Stimulated activated CD4-positive, alpha-beta T cell treated with anti-CD3 and anti-CD28 coated beads, TNF-alpha, amount 100 ng/mL, for 24 hours (primary cell): ENCODE data around the gene RER1.

Experiments
- DNase-seq, 3 experiments: peaks; one replicate each; pipeline ENCODE4 v3.0.0-alpha.2; 2020; ENCODE audit warnings: low read depth in 3 of 3

RER1 gene

DNA sequence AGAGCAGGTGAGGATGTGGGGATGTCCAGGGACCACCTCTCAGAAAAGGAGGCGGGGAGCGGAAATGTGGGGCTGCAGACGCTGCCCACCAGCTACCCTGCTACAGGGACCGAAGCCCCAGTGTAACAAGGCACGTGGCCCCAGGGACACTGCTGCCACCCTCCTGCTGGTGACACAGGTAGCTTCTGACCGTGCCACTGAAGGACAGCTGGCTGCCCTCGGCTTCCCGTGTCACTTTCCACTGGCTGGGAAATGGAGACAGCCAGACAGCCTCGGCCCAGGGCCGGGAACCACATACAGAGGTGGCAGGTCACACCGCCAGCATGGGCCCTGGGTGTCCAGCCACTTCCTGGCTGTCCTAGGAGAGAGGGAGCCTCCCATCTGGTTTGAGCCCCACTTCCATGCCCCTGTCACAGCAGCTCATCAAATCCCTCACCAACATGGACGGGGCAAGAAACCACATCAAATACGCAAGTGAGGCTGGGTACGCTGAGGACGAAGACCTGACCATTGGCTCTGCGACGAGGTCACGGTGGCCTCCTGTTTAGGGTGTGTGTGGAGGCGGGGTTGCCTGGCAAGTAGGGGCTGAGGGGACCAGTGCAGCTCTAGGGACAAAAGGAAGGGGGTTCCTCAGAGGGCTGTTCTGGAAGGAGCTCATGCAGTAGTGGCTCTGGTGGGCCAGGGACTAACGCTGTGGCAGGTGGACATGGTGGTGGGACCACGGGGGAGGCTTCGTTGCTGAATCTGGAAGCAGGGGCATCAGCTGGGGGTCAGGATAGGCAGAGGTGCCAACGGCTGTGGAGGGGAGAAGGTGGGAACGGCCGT is 15.7 kb downstream of the RER1 start:
- DNase-seq, result no peak

DNA sequence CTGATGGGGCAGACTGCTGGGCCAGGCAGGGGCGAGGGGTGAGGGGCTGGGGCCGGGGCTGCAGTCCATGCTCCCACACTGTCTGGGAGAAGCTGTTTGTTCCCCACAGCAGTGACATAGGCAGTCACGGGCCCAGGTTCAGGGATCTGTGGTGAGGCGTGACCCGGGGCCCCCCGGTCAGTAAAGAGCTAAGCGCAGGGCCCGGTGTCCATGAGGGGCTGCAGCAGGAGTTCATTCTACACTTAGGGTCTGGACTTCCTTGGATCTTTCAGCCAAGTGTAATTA is 16.3 kb downstream of the RER1 start:
- DNase-seq, result no peak

DNA sequence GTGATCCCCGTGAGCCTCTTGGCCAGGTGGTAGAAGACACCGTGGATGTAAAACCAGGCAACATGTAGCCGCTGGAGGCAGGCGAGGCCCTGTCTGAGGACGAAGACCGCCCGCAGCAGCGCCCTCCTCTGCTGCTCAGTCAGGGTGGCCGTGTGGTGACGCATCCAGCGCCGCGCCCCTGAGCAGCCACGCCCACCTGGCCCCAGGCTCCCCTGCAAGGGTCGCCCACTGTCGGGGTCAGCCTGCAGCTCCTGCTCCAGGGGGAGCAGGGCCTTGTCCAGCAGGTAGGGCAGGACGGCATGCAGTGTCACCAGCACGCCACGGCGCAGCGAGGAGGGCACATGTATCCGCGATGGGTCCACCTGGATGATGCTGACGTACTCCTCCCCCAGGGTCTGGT is 16.8 kb downstream of the RER1 start:
- DNase-seq, result no peak

DNA sequence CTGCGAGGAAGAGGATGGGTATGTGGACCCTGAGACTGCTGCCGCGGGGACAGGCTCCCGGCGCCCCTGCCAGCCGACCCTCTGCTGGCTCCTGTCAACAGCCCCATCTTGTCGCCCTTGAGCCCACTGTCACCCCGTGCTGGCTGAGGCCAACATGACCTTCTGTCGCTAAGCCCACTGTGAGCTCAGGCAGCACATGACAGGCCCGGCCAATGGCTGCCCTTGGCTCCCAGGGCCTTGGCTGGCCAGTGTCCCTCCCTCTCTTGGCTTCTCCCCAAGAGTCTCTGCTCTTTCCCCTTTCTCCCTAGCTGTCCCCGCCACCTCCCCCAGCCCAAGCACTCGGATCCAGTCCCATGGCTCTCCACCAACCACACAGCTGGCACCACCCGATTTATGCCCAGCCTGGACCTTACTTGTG is 17.2 kb downstream of the RER1 start:
- no peak for DNase-seq

DNA sequence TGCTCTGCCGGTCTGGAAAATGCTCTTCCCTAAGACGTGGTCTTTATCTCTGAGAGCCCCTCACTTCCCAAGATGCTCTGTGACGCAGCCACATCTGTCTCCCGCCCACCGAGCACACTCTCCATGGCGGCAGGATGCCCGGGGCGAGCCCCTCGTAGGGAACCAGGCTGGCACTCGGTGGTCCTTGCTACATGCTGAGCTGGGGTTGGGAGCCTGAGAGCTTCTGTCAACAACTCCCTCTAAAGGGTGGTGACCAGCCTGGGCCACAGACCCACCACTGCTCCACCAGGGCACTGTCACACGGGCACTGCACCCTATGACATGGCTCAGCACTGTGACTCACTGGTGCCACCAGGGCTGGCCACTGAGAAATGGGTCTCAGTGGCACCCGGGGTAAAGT is 18.1 kb downstream of the RER1 start:
- DNase-seq, result no peak

DNA sequence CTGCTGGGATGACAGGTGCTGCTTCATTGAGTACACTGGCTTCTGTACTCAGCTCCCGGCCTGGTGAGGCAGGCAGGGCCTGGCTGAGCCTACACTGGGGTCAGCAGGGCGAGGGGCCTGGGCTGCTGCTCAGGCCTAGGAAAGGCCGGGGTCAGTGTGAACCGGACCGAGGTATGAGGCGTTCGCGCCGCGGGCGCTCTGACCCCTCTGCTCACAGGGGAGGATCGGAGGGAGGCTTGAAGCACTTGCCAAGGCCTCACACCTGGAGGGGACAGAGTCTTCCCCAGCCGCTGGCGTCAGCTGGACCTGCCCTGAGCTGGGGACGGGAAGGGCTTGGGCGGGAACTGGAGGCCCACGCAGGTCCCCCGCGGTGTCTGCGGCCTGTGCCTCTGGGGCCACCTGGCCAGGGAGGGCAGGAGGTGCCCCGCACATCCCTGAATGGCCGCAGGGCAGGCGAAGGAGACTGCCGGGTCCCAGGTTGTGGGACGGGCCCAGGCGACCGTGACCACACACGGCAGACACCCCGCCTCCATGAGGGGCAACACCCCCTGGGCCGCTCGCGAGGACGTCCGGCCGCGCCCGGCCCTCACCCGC is 20.3 kb downstream of the RER1 start:
- peak in 1 of 3 experiments; percentile 34 for DNase-seq

DNA sequence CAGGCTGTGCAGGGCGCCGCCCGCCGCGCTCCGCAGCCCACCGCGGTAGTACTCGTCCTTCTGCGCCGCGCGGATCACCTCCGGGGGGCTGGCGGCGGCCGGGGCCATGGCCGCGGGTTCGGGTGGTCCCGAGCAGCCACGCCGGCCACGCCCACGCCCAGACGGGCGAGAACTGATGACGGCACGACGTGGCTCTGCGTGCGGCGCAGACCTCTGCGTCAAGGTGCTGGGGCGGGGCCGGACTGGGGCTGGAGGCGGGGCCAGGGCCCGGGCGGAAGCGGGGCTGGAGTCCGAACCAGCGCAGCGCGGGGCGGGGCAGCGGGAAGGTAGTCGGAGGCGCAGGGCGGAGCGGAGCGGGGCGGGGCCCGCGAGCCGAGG is 20.7 kb downstream of the RER1 start, which contains the start of gene PEX10:
TSS of gene PEX10 (minus strand) at position 170 of the 378 bp plus-strand sequence. CDS start at position 108, 62 bp downstream.
- DNase-seq, result peak; percentile 98 to 99 (median 99)

DNA sequence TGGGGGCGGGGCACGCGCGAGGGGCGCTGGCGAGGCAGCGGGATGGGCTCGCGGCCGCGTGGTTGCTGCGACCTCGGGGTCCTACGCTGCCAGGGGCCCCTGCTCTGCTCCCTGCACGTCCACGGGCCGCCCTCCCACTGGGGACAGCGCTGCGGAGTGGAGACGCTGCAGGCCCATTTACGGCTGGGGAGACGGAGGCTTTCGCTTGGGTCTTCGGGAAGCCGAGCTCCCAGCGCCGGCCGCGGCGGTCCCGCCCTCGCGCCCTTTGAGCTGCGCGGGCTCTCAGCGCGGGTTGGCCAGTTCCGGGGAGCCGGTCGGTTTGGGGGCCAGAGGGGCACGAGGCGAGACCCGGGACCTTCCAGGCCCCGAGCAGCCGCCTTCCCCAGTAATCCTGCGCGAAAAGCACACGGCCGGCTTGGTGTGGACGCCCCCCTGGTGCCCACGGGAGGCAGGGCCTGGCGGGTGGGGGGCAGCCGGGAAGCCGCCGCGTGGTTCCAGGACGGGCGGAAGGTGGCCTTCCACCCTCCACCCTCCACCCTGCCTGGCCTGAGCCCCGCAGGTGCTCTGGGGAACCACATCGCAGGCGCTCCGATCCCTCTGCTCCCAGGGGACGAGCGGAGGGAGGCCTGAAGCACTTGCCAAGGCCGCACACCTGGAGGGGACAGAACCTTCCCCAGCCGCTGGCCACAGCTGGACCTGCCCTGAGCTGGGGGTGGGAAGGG is 21.3 kb downstream of the RER1 start:
- DNase-seq, result peak in 1 of 3 experiments; percentile 29

DNA sequence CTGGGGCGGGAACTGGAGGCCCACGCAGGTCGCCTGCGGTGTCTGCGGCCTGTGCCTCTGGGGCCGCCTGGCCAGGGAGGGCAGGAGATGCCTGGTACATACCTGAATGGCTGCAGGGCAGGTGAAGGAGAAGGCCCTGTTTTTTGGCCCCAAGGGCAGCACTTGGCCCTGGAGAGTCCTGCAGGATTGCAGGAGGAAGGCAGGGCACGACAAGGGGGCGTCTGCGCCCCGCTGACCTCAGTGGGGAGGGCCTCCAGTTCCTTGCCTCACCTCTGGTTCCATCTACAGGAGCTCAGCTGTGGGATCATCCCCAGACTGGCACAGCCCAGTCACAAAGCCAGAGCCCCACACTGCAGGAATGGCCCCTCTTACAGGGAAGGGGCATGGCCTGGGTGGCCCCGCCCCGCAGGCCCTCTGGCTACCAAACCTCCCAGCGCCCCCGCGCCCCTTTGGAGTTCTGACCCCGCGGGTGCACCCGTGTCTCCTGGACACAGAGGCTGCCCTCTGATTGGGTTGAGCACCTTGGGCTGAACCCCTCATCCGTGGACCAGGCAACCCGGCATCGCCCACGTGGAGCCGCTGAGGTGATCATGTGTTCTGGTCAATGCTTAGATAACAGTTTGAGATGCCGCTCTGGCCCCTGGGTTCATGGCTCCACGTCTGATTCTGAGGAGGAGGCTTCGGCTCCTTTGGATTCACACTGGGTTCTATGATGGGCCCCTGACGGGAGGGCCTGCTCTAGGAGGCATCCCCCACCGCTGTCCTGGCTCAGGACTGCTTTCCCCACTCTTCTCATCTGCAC is 22.1 kb downstream of the RER1 start:
- peak in 1 of 3 experiments; percentile 29 for DNase-seq

DNA sequence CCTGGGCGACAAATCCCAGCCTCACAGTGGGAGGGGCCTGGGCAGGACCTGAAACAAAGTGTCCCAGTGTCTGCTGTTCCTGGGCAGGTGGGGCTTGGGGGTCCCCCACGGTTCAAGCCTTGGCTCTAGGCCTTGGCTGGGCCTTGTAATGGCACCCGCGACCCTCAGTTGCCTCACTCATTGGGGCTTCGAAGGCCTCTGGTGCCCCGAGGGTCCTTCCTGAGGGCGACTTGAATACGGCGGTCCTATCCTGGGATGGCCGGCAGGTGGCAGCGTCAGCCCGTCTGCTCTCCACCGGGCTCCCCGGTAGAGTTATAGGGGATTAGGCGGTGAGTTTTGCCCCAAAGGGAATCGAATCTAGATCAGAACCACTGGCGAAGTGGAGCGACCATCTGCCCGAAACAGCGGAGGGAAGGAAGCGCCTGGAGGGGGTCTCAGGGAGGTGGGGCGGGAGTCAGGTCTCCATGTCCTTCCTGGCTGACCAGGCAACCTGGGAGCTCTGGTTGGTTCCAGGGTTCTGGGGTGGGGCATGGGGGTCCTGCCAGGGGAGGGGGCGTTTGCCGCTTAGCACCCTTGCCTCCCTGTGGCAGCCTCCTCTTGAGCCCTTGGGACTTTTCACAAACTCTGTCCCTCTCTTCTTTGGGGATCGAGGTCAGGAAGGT is 22.8 kb downstream of the RER1 start:
- peak; percentile 56 to 78 (median 66) for DNase-seq

DNA sequence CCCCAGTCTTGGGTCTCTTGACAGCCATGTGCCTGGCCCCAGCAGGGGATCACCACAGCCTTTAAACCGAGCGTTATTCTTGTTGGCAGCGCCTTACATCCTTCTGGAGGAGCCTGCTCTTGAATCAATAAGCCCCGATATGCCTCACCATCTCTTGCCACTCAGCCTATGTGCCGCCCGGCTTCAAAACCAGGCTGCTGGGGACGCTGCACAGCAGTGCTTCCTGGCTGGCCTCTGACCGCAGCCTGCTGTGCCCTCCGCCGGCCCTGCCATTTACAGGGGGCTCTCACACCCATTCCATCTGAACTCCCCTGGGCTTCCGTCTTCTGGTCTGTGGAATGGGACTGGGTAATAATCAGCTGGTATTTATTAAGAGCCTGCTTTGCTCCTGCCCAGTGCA is 23.7 kb downstream of the RER1 start:
- no peak for DNase-seq

DNA sequence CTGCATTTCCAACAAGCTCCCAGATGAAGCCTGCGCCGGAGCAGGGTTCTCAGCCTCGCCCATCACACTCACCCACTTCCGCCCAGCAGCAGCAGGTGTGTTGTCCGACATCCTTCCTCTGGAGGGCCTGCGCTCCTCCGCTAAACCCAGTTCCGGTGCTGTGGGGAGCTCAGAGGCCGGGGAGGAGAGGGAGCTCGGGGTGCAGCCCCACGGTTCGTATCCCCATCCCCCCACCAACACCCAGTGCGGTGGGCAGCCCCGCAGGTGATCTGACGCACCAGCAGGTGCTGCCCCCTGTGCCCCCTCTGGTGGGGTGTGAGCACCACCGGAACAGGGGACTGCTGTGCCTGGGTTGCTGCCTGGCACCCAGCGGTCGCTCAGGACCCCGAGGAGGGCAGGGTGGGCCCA is 24.2 kb downstream of the RER1 start:
- peak; percentile 24 to 48 (median 26) for DNase-seq

DNA sequence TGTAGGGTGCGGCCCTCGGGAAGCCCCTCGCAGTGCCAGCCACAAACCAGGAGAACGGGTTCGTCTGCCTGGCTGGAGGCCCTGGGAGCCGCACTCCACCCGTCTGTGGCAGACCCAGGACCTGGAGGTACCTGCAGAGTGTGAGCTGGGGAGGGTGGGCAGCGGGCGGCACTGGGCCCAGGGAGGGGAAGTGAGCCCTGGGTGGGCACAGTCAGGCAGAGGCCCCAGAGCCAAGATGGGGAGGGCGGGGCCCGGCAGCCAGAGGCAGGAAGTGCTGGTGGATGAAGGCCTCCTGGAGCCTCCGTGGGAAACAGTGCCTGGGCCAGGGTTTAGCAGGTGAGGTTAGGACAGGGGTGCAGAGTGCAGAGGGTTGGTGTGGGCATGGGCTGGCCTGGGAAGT is 24.8 kb downstream of the RER1 start:
- peak in 1 of 3 experiments; percentile 37 for DNase-seq

DNA sequence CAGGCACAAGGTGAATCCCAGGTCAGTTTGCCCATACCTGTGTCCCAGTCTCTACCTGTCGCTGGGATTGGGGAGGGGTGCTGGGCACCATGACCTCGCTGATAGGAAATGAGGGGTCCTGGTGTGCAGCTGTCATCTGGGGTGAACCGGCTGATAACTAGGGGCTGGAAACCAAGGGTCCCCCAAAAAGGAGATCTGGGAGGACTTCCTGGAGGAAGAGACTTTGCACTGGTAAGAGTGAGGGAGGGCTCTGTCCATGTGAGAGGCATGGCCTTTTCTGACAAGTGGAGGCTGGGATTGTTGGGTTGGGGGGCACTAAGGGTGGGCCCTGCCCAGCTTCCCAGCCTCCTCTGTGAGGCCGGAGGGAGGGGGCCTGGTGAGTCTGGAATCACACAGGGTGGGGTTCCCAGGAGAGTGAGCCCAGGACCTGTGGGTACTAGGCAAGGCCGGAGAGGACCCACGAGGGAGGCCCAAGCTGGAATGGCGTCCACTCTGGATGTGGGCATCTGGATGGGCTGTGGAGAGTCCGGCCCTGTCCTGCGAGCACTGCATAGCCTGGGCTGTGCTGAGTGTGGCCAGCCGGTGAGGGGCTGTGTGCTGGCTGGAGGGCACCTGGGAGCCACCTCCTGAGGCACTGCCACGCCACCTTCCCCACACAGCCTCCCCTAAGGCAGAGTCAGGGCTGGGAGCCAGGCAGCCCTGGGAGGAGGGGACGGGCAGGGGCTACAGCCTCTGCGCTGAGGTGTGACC is 25.6 kb downstream of the RER1 start:
- DNase-seq, result no peak

DNA sequence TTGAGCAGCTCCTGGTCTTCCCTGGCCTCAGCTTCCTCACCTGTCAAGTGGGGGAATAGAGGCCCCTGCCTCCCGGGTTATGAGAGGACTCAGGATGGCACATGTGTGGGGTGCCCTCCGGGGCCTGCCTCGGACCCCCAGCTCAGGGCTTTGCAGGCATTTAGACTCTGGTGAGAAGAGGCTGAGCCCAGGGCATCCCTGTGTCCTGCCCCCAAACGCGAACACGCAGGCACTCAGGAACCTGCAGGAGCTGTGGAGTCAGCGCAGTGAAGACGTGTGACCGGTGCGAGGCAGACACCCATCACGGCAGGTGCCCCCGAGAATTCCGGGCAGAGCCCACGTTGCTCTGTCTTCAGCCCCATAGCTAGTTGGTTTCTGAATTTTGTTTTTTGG is 26.2 kb downstream of the RER1 start:
- no peak for DNase-seq

DNA sequence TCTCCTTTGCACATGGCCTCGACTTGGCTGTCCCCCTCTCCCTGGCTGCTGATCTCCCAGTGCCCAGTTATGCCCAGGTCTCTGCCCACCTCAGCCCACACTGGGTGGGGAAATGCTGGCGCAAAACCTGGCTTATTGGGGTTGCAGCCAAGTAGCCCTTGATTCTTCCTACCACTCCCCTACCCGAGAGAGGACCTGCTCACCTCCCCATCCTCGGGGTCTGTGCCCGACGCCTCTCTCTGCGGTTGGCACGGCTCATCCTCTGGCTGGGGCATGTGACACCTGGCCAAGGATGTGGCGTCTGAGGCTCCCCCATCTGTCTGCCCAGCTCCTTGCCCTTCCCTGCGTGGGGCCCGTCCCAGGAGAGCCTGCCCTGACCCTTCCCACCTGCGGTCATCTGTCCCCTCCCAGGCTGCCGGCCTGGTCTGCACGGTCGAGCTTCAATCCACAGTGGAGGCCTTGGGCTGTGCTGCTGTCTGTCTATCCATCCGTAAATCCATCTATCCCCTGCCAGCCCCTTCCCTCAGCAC is 27.2 kb downstream of the RER1 start:
- no peak for DNase-seq

DNA sequence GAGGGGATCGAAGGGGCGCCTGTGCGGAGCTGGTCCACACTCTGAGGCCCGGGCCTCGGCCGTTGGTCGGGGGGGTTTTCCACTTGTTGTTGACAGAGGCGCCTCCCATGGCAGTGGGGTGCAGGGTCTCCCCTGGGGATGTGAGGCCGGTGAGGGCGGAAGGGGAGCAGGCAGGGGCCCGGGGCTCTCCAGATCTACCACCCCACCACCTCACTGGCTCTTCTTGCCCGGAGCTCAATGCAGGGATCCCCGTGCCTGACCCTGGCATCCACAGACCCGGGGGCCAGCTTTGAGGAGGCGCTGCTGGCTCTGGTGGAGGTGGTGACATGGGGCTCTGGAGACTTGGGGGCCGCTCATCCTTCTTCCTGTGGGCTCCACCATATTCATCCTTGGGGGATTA is 27.8 kb downstream of the RER1 start:
- DNase-seq, result no peak

DNA sequence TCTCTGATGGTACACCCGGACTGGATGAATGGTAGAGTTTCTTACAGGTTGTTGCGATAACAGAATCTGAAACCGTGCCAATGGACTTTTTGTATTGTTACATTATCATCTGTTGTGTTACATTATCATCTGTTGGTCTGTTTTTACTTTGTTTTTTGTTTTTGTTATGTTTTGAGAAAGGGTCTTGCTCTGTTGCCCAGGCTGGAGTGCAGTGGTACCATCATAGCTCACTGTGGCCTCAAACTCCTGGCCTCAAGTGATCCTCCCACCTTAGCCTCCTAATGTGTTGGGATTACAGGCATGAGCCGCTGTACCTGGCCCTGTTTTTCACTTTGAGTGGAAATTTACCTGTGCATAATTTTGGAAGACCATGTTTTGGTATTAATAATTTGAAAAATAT is 30.9 kb downstream of the RER1 start:
- DNase-seq, result no peak

DNA sequence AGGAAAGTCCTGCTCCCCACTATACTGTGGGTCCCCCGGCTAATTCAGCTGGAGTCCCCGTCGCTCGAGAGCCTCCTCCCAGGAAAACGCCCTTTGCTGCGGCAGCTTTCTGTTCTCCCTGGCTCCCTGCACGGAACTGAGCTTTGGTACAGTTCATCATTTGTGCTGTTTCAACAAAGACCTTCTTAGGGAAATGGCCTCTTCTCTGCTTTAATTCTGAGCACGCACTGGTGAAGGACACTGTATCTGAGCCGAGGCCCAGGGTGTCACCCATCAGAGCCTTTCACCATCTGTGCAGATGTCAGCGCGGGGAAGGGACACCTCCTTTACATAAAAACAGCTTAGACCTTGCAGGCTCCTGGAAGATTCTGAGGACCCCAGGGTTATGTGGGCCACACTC is 34.3 kb downstream of the RER1 start:
- DNase-seq, result no peak

DNA sequence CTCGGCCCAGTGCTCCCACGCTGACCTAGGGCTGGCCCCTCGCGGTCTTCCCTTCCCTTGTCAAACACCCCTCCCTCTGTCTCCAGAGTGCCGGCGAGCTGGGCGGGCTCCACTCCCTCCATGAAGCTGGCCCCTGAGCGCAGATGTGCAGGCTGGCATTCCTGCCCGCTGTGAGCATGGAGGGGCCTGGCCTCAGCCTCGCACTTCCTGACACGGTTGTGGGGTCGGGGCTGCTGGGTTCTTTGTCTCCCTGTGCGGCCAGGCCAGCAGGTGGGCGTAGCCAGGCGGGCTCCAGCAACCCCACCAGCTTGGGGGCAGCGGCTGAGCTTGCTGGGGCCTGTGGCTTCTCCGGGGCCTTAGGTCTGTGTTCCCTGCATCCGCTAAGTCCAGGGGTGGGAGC is 34.9 kb downstream of the RER1 start:
- no peak for DNase-seq

DNA sequence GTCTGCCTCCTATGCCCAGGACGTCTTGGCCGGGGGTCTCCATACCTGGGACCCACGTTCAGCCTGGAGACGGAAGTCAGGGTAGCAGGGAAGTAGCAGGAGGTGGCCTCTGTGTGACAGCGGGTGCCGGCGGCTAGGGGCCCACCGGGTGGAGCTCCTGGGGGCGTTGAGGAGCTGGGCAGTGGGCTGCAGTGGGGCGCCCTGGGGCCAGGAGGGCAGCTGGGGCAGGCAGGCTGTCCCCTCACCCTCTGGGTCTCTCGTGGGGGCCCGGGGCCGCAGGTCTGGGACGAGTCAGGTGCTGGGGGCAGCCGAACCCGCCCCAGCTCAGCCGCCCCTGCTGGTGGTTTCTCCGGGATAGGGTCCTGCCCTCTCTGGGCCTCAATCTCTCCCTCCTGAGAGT is 35.4 kb downstream of the RER1 start:
- DNase-seq, result no peak
